ENCODE data around the gene LRRC32. TPM values are rescaled to one million over a fixed set of nuclear protein-coding genes. Genes with fewer than 3 reads are reported as not detected.

LRRC32 gene
- total and polyA plus RNA-seq, 2 of the 4 experiments (the other 2 are of a cell fraction), result 5.2 to 13.7 TPM

- TF ChIP-seq CHD1 (IDR thresholded peaks at IDR 0.05; ENCODE audit: low read depth, low read length), result no peak
Observed at GRCh38 chr11:76630600-76631281, 39.8 kb downstream of the LRRC32 start (continued).

DNA sequence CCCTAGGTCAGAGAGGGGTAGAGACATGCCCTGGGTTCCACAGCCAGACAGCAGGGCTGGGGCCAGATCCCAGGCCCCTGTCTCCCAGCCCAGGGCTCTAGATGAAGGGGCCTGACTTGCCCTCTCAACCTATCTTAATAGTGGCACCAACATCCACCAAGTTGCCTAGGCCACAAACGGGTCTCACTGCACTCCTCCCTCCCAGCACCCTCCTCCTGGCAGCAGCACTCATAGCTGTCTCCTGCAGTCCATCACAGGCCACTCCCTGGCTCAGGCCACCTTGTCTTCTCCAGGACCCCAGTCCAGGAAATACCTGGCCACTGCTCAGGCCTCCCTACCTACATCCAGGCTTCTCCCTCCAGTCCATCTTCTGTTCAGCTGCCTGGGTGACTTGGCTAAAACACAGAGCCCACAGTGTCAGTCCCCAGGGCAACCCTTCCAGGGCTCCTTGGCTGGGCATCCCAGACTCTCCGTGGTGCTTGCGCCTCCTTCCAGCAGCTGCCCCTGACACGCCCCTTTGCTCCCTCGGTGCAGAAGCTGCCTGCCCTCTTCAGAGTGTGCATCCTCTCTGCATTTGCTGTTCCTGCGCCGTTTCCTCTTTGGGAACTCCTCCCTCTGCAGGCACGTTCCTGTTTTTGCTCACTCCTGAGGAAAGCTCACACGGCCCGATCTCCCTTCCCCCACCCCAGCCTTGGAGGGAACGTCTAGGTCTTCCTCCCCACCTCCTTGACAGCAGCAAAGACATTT is 40.5 kb downstream of the LRRC32 start:
- CTCF ChIA-PET, result no interaction called here

More for the DNA sequence above, 40.5 kb downstream of the LRRC32 start:
- Histone ChIP-seq H2BK5ac (ENCODE audit: low read depth, low read length, poor library complexity, severe bottlenecking) (no peak overlapping the region), H4K91ac (ENCODE audit: insufficient read depth, low read depth, low read length) (peak overlapping the region; percentile 27; the same call in 1 of the 2 replicates), H3K23ac (ENCODE audit: low read depth, low read length) (no peak overlapping the region), H3K4me2 (ENCODE audit: low read depth, low read length) (0 out of 2 replicates have a peak overlapping the region, but pooled peaks have one; percentile 25), H4K8ac (ENCODE audit: low read depth in 2 of 2, low read length in 2 of 2) (peak overlapping the region; percentile 55 to 66; a peak in 2 of 4 replicates), H3K79me1 (ENCODE audit: low read depth in 1 of 2, low read length in 2 of 2) (no peaks in the 10 kb centered on the region), H3K4me1 (ENCODE audit: control insufficient read depth, insufficient read depth, low read length) (peaks cover 12% of the 10 kb centered on the region), H4K5ac (ENCODE audit: low read depth, low read length) (peak overlapping the region; percentile 8), H2AK5ac (ENCODE audit: low read depth, low read length) (0 out of 2 replicates have a peak overlapping the region, but pooled peaks have one; percentile 8), H3K14ac (replicated peaks; ENCODE audit: low read depth, low read length) (peak overlapping the region; percentile 70; the same call in 1 of the 2 replicates), H3K36me3 (ENCODE audit: control insufficient read depth, insufficient read depth, low read length) (no peaks in the 10 kb centered on the region), H4K20me1 (ENCODE audit: insufficient read depth, low read length) (no peaks in the 10 kb centered on the region), H2BK15ac (ENCODE audit: low read depth, low read length) (no peak overlapping the region; the same call in 2 of the 3 replicates), H3K27me3 (ENCODE audit: control insufficient read depth, insufficient read depth, low read length) (no peaks in the 10 kb centered on the region), H2BK120ac (ENCODE audit: low read depth, low read length) (peak overlapping the region; percentile 61), H2BK20ac (ENCODE audit: low read depth, low read length) (peak overlapping the region; percentile 26; the same call in 1 of the 2 replicates), H3K56ac (ENCODE audit: extremely low read depth, insufficient read depth, low read length) (0 out of 2 replicates have a peak overlapping the region, but pooled peaks have one; percentile 3), H3K27ac (ENCODE audit: insufficient read depth, low read length) (peak overlapping the region; percentile 33; the same call in 1 of the 2 replicates), H3K18ac (ENCODE audit: low read depth, low read length) (0 out of 2 replicates have a peak overlapping the region, but pooled peaks have one; percentile 29), H2AK9ac (replicated peaks; ENCODE audit: low read depth, low read length, poor library complexity) (peak overlapping the region; percentile 22), H2AFZ (replicated peaks; ENCODE audit: low read length, poor library complexity) (peak overlapping the region; percentile 80), H3K9me1 (ENCODE audit: insufficient read depth, low read length) (no peaks in the 10 kb centered on the region), H3K9ac (ENCODE audit: low read depth, low read length) (no peak overlapping the region), H3K4ac (ENCODE audit: low read depth, low read length) (peak overlapping the region; percentile 79), H3K9me3 (ENCODE audit: control insufficient read depth, insufficient read depth, low read length) (peaks cover 6% of the 10 kb centered on the region), H3K4me3 (ENCODE audit: insufficient read depth, low read depth, low read length) (no peak overlapping the region)
- intact Hi-C loops (cut with micrococcal nuclease) (no loop called here), dilution Hi-C loops (cut with HindIII; ENCODE audit: low sequenced_read_pairs, unreplicated experiment) (no loop called here), in situ Hi-C loops (cut with MboI; ENCODE audit: low sequenced_read_pairs) (no loop called here)
- DNase-seq, result peak; percentile 18
- POLR2A ChIA-PET (ENCODE audit: unreplicated experiment), result no interaction called here
- BruUV-seq (replicated peaks), result no TSS peak
- TF ChIP-seq BHLHE40 (IDR thresholded peaks at IDR 0.05; ENCODE audit: low read depth, low read length) (peak; percentile 30; the same call in 1 of the 2 replicates), MAZ (IDR thresholded peaks at IDR 0.05; ENCODE audit: borderline replicate concordance, low read depth, low read length) (no peak)
- WGBS, 2 experiments (ENCODE audit: extremely low coverage in 2 of 2, insufficient read length in 1 of 2), result 28% methylated on average over 7 of the region's 11 CpGs; no CpG with 5 or more reads in 1 of the 2 experiments
- peak; percentile 71 for ATAC-seq (ENCODE audit: low read depth)

Data from IMR-90 (cell line).